ENCODE data around the gene NUDT8. TPM values are rescaled to one million over a fixed set of nuclear protein-coding genes. Genes with fewer than 3 reads are reported as not detected.

The NUDT8 gene
- total and polyA plus RNA-seq, 2 experiments from 2014 or later: 5.0 to 15.1 TPM

- TF ChIP-seq REST (IDR thresholded peaks at IDR 0.05; ENCODE audit: unreplicated experiment): no peak
- no peak for TF ChIP-seq EZH2 (IDR thresholded peaks at IDR 0.05; ENCODE audit: low read depth, unreplicated experiment)
- TF ChIP-seq POLR2AphosphoS5 (IDR thresholded peaks at IDR 0.05; ENCODE audit: low read depth): peak; percentile 73
- TF ChIP-seq ETS1 (IDR thresholded peaks at IDR 0.05): peak; percentile 87
- TF ChIP-seq ZNF114 (CRISPR knock-in tag; IDR thresholded peaks at IDR 0.05): no peak
- no peak for TF ChIP-seq STAT1 (IDR thresholded peaks at IDR 0.05; ENCODE audit: unreplicated experiment)
These were observed 23.0 kb downstream of the NUDT8 start, which contains the start of gene NDUFV1 (continued) for GRCh38 chr11:67606492-67607295.

- Mint-ChIP-seq H3K4me1 (peaks cover 21% of the 10 kb centered on the region), H3K27me3 (ENCODE audit: insufficient read depth, low read depth, poor library complexity) (peaks cover 1% of the 10 kb centered on the region), H3K4me3 (peak overlapping the region; percentile 91), H3K27ac (no peak overlapping the region), H3K9me3 (peaks cover 4% of the 10 kb centered on the region; the same call in 2 of the 3 replicates), H3K36me3 (ENCODE audit: low read depth) (peaks cover 22% of the 10 kb centered on the region)
- Histone ChIP-seq H3F3A (replicated peaks; ENCODE audit: low read depth) (0 out of 2 replicates have a peak, but pooled peaks cover 6% of the 10 kb centered on the region), H3K4me1 (ENCODE audit: insufficient read depth) (peaks cover 27% of the 10 kb centered on the region), H3K4me3 (peak overlapping the region; percentile 97), H3K36me3 (ENCODE audit: insufficient read depth) (no peaks in the 10 kb centered on the region), H3K27ac (ENCODE audit: low read depth) (no peak overlapping the region), H4K20me1 (replicated peaks; ENCODE audit: insufficient read depth) (no peaks in the 10 kb centered on the region), H3K4me2 (peak overlapping the region; percentile 93), H3K79me2 (replicated peaks; ENCODE audit: insufficient read depth) (peaks cover 9% of the 10 kb centered on the region; the same call in 1 of the 2 replicates), H2AFZ (peak overlapping the region; percentile 72; the same call in 1 of the 2 replicates), H3K27me3 (ENCODE audit: insufficient read depth) (no peaks in the 10 kb centered on the region), H3K9me2 (ENCODE audit: insufficient read depth) (no peaks in the 10 kb centered on the region)
- DNase-seq (ENCODE audit: low spot score) (no peak), ATAC-seq (peak; percentile 10)
- no peak for TF ChIP-seq ZNF331 (CRISPR knock-in tag; IDR thresholded peaks at IDR 0.05; ENCODE audit: low read depth)
- no peak for TF ChIP-seq EZH2phosphoT487 (IDR thresholded peaks at IDR 0.05; ENCODE audit: unreplicated experiment)
- no peak for TF ChIP-seq JUNB (IDR thresholded peaks at IDR 0.05; ENCODE audit: unreplicated experiment)
- no peak for TF ChIP-seq ZNF462 (CRISPR knock-in tag; IDR thresholded peaks at IDR 0.05)
- no peak for TF ChIP-seq CTCF (conservative IDR thresholded peaks at IDR 0.05; ENCODE audit: low read depth in 2 of 2)
These were observed 23.6 kb downstream of the NUDT8 start for GRCh38 chr11:67606093-67606491.

Measured in GM23338 (cell line).